GM13976 (cell line): Measurements from ENCODE around the gene HLCS.

Experiments used
- DNase-seq: peaks from one replicate; pipeline ENCODE4 v3.0.0; 2012; ENCODE audit warnings: low spot score
- in situ Hi-C: fragments of 300-500 bp; cut with MboI; formaldehyde crosslinking; loops from one replicate; pipeline ENCODE4 v1.12.0; 2022; ENCODE audit warnings: low sequenced_read_pairs, mixed read lengths, inconsistent platforms; ENCODE audit not compliant: unreplicated experiment
- TF ChIP-seq, protein P1 (sequence below): IDR thresholded peaks from 2 replicates; pipeline ENCODE4 v1.5.1; 2012; ENCODE audit warnings: borderline replicate concordance, mild to moderate bottlenecking; ENCODE audit not compliant: insufficient read depth; ENCODE audit errors: extremely low read depth, missing control alignments, control extremely low read depth

The HLCS gene

GRCh38 chr21:36723371-36723881, 243.0 kb downstream of the HLCS start:
- TF ChIP-seq, protein P1, sequence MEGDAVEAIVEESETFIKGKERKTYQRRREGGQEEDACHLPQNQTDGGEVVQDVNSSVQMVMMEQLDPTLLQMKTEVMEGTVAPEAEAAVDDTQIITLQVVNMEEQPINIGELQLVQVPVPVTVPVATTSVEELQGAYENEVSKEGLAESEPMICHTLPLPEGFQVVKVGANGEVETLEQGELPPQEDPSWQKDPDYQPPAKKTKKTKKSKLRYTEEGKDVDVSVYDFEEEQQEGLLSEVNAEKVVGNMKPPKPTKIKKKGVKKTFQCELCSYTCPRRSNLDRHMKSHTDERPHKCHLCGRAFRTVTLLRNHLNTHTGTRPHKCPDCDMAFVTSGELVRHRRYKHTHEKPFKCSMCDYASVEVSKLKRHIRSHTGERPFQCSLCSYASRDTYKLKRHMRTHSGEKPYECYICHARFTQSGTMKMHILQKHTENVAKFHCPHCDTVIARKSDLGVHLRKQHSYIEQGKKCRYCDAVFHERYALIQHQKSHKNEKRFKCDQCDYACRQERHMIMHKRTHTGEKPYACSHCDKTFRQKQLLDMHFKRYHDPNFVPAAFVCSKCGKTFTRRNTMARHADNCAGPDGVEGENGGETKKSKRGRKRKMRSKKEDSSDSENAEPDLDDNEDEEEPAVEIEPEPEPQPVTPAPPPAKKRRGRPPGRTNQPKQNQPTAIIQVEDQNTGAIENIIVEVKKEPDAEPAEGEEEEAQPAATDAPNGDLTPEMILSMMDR: no peak
- in situ Hi-C loops: no loop called here

DNA sequence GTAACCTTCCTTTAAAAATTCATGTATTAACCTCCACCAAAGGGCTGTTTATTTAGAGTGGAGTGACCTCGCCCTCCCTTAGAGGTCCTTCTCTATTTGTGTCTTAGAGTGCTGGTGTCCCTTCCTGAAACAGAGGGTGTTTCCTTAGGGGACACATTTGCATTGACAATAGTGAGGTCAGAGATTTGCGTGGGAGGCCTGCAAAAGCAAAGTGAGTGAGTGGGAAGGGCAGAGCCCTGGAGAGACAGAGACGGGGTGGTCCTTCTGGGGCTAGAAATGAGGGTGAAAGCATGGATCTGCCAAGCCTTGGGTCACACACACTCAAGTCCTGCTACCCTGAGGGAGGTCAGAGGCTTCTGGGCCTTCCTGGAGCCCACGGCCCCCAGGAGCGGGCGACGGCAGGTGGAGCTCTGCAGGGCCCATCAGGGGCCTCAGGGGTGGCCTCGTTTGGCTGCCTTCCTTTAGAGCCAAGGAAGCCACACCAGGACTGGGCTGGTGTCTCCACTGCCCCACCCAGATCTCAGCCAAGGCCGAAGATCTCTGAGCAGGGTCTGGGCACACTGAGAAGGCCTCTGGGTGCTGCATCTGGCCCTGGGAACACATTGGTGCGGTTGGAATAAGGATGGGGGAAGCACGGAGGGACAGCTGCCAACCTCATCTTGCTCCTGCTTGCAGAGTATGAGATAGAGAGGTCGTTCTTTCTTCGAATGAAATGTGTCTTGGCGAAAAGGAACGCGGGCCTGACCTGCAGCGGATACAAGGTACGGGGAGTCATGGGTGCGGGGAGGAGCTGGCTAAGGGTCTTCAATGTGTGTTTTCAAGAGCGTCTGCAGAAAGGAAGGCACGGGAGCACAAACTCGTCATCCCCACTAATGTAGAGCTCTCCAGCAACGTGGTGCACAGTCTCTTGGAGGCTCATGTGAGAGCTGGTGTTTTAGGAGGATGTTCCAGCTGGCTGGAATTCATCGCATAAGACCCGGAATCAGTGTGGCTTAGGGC, 243.8 kb downstream of the HLCS start:
- TF ChIP-seq, protein P1: no peak
- no peak for DNase-seq
- in situ Hi-C loops: no loop called here

More at GRCh38 chr21:36723371-36723881, 243.0 kb downstream of the HLCS start:
- no peak for DNase-seq

DNA sequence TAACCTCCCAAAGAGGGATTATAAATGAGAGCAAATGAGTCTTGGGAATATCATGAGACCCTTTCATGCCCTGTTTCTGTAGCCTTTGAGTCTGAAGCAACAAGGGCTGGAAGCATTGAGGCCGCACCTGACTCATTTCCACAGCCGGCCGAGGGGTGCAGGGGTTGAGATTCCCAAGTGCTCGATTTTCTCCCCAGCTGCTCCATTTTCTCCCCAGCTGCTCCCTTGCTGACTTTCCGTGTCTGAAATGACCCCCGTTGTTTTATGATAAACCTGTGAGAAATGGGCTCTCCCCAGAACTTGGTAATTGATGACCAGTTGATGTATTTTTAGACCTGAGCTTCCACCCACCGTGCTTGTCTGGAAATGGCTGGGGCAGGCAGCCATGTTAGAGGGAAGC, 244.7 kb downstream of the HLCS start:
- DNase-seq: no peak
- in situ Hi-C loops: no loop called here

GRCh38 chr21:36719614-36720013, 246.9 kb downstream of the HLCS start:
- in situ Hi-C loops: no loop called here
- DNase-seq: no peak
- TF ChIP-seq, protein P1: no peak

More for the DNA sequence above, 244.7 kb downstream of the HLCS start:
- TF ChIP-seq, protein P1: no peak

GRCh38 chr21:36718951-36719501, 247.4 kb downstream of the HLCS start:
- no peak for DNase-seq
- in situ Hi-C loops: no loop called here
- TF ChIP-seq, protein P1: no peak

DNA sequence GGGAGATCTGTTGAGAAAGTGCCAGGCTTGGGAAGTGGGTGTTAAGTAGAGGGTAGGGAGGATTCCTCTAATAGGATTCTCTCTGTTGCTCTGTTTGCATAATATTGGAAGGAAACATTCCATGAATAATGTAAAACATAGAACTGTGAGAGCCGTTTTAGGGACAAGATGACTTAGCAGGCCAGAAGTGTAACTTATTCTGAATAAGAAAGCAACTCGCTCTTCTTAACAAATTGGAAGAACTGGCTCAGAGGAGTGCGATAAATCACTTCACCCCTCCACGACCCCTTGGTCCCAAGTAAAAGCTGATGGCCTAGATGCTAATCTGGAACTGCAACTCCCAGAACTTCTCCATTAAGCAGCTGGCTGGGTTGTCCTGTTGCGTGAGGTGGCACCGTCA, 248.5 kb downstream of the HLCS start:
- in situ Hi-C loops: no loop called here
- no peak for DNase-seq
- TF ChIP-seq, protein P1: no peak
